ENCODE measurements around the gene NLGN3. TPM values are rescaled to one million over a fixed set of nuclear protein-coding genes. Genes with fewer than 3 reads are reported as not detected.

NLGN3 gene
- 0.70 to 1.5 TPM (median 1.0 TPM) in 5 replicates for total RNA-seq (2022; extraction: Qiagen RNA extraction)

GRCh38 chrX:71144651-71145050 lies at the start of gene NLGN3:
NLGN3 (plus strand) TSS chrX:71144841; CDS start chrX:71147750, 2,909 bp downstream.

GRCh38 chrX:71095555-71095980 lies 49.1 kb upstream of the NLGN3 start, which contains the start of gene FOXO4:
FOXO4 (plus strand) TSS chrX:71095851; CDS start chrX:71096529, 678 bp downstream.

GRCh38 chrX:71106427-71106826 lies 38.2 kb upstream of the NLGN3 start, which contains the start of gene CXorf65:
CXorf65 (minus strand) TSS chrX:71106740; CDS start chrX:71106556, 184 bp downstream.

GRCh38 chrX:71111141-71111843 lies 33.3 kb upstream of the NLGN3 start, which contains the start of gene IL2RG:
IL2RG (minus strand) TSS chrX:71111577; CDS start chrX:71111539, 38 bp downstream.

GRCh38 chrX:71118032-71118984 lies 26.3 kb upstream of the NLGN3 start, which contains the start of gene MED12:
MED12 (plus strand) TSS chrX:71118596; CDS start chrX:71118755, 159 bp downstream.

Other genes starting within 250 kb of the NLGN3 start
- gene TEX11, start 236.1 kb upstream of the NLGN3 start, total RNA-seq (2022; extraction: Qiagen RNA extraction): not detected in 5 replicates
- gene SLC7A3, start 213.7 kb upstream of the NLGN3 start, total RNA-seq (2022; extraction: Qiagen RNA extraction): 0.04 to 0.09 TPM in 2 of 5 replicates, not detected in the others
- gene SNX12, start 76.5 kb upstream of the NLGN3 start, total RNA-seq (2022; extraction: Qiagen RNA extraction): 72.3 to 83.0 TPM (median 76.9 TPM) in 5 replicates
- 1.1 to 1.7 TPM (median 1.4 TPM) in 5 replicates for gene FOXO4, start 49.0 kb upstream of the NLGN3 start, total RNA-seq (2022; extraction: Qiagen RNA extraction)
- not detected in 5 replicates for gene CXorf65, start 38.1 kb upstream of the NLGN3 start, total RNA-seq (2022; extraction: Qiagen RNA extraction)
- gene IL2RG, start 33.3 kb upstream of the NLGN3 start, total RNA-seq (2022; extraction: Qiagen RNA extraction): 0.06 to 0.25 TPM (median 0.16 TPM) in 5 replicates
- gene MED12, start 26.2 kb upstream of the NLGN3 start, total RNA-seq (2022; extraction: Qiagen RNA extraction): 7.5 to 13.5 TPM (median 12.5 TPM) in 5 replicates
- 0.05 to 0.08 TPM (median 0.06 TPM) in 3 of 5 replicates, not detected in the others for gene GJB1, start 78.4 kb downstream of the NLGN3 start, total RNA-seq (2022; extraction: Qiagen RNA extraction)
- 10.6 to 14.5 TPM (median 12.9 TPM) in 5 replicates for gene ZMYM3, start 109.3 kb downstream of the NLGN3 start, total RNA-seq (2022; extraction: Qiagen RNA extraction)
- gene NONO, start 138.8 kb downstream of the NLGN3 start, total RNA-seq (2022; extraction: Qiagen RNA extraction): 299 to 478 TPM (median 464 TPM) in 5 replicates
- gene ITGB1BP2, start 156.9 kb downstream of the NLGN3 start, total RNA-seq (2022; extraction: Qiagen RNA extraction): 0.48 to 1.1 TPM (median 0.94 TPM) in 5 replicates
- 13.8 to 19.1 TPM (median 17.7 TPM) in 5 replicates for gene TAF1, start 221.5 kb downstream of the NLGN3 start, total RNA-seq (2022; extraction: Qiagen RNA extraction)

Measured in A549 treated with dexamethasone at 1 μM for 4 hours (cell line).